Measurements from ENCODE around the gene VCX3B.
"Not testable (repeated sequence)": the region's sequence is repeated elsewhere in the genome, so short reads cannot be mapped to it uniquely, and the experiment has no call there.

Gene VCX3B

DNA sequence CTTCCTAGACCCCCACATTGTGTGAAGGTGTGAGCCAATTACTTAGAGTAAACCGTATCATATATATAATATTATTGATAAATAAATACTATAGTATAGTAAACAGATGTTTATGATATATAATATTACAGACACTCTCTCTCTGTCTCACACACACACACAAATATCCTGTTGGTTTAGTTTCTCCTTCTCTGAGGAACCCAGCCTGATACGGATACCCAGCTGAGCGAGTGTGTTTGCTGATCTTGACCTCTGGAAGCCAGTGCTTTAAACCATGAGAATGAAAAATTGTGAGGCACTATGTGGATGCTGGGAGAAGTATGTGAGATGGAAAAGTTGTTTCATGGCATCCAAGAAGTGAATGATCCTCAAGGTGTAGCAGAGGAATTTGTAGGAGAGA lies at the start of gene VCX3B:
Gene VCX3B (plus strand): TSS at position 301 of the 400 bp plus-strand sequence. CDS start 621 bp downstream, outside the sequence.
- DNase-seq (ENCODE audit: low read depth in 1 of 2, low spot score in 1 of 2) = not testable (repeated sequence)

DNA sequence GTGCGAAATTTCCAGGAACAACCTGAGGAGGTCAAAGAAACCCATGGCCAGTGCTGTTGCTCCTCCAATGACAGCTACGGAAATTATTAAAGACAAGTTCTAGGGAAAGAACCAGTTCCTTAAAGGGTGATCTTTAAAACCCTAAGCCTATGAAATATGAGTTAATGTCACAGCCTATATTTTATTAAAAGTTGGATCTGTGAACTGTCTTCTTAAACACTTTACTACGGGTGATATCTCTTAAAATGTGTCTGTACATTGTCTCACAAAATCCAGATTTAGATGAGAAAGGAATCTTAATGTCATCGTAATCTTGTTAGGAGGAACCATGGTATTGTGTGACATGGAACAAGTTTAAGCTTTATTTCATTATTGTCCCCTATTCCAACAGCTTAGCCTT lies 46.3 kb upstream of the VCX3B start:
- DNase-seq (ENCODE audit: low read depth in 1 of 2, low spot score in 1 of 2) = no peak

DNA sequence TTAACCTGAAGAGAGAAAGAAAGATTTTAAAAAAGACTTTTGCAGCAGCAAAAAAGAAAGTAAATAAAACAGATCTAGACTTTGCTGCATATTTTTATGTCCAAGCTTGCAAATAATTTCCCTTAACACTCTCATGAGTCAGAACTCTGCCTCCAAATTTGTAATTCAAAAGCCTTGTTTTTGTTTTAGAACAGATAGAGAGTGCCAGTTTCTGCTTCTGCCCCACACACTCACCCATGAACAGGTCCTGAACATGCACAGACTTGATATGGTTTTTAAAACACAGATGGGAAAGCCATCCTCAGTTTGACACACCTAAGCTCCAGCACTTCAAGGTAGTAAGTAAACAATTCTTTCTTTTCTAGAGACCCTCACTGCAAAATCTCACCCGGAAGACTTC lies 39.7 kb upstream of the VCX3B start:
- no peak for DNase-seq (ENCODE audit: low read depth in 1 of 2, low spot score in 1 of 2)

DNA sequence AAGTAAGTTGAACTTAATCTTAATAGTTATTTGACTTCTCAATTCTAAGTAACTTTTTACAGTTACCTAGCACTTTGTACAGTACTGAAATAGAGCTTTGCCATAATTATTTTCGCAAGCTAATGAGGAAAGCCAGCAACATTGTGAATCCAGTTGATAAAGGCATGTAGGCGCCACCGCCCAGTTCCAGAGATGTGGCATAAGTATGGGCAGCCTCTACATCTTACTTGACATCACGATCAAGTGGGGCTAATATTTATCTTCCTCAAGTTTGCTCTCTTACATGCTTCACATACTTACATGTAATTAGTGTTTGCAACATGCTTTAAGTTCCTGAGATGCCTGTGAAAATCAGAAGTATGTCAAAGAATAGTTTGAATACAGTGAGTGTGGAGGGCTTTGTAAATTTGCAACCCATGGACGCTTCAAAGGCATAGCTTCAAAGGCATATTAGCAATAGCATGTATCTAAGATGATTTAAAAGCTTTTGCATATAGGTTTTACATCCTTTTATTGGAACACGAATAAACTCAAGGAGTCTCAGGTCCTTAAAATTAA lies 34.9 kb upstream of the VCX3B start:
- no peak for DNase-seq (ENCODE audit: low read depth in 1 of 2, low spot score in 1 of 2)

DNA sequence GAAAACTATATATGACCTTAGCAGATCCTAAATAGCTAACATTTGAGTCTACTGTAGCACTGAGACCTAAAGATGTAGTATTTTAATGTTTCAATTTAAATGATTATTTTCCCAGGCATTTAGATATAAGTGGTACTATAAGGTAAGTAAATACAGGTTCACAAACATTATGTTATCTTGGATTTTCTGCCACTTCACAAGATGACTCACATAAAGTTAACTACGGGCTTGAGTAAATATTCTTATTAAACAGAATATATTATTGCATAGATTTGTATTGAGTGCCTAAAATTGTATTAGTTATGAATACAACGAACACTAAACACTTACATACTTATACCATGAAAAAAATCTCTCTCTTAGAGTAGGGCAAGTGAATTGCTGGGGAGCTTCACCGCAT lies 34.2 kb upstream of the VCX3B start:
- no peak for DNase-seq (ENCODE audit: low read depth in 1 of 2, low spot score in 1 of 2)

DNA sequence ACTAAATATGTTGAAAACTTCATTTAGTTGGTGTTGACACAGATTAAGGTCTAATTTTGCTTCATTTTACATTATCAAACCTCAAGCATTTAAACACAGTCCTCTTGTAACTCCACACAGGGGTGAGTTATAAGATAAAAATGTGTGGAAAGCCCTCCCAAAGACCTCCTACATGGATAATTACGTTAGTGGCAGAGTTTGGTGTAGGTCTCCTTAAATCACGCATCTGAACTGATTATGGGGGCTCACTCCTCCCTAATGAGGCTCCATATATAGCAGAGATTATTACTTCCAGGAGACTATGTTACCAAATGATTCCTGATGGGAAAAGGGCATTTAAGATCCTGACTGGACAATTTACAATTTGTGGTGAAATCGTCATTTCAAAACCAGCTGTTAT lies 32.2 kb upstream of the VCX3B start:
- DNase-seq (ENCODE audit: low read depth in 1 of 2, low spot score in 1 of 2) = no peak

DNA sequence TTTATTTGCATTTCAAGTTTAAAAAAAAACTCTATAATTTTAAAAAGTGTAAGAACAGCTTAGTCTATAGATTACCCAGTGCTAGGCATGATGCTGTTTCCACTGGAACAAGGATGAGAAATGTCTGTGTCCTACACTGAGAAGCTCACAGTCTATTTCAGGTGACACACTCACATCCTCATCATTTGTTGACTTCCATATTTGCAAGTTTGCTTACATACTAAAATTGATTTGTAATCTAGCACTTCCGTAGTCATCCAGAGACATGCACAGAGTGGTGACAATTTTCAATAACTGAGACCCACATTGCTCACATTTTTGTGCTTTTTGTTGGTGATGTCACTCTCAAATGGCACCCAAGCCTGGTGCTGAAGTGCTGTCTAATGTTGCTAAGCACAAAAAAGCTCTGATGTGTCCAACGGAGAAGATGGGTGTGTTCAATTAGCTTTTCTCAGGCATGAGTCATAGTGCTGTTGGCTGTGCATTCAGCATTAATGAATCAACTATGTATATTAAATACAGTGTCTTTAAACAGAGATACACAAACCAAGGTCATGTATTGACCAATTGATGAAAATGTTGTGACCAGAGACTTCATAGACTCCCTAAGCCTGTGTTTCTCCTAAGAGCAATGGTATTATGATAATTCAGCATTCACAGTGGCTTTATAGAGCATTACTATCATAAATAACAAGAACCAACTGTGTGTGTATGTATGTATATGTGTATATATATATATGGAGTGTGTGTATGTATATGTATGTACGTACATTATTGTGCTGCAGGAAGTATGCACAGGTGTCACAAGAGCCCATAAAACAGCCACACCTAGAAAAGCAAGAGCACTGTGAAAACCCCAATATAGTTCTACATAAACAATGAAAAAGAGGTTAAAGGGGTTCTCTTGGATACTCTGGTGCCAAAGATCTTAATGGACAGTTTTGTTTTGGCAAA lies 31.2 kb upstream of the VCX3B start:
- DNase-seq (ENCODE audit: low read depth in 1 of 2, low spot score in 1 of 2) = no peak

DNA sequence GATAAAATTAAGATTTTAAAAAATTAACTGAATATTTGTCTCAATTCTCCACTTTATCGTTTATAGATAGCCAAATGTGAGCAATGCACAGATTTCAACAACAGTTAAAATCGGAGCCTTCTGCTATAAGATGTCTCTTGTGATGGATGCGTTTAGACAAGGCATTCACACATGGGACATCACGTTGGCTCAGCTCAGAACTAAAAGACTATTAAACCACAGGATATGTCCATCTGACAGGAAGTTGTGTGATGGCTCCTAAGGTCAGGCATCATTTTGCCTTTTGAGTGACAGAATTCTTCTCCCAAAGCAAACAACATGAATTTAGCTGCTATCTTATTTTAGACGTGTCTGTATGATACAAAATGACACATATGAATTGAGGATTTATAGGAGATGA lies 17.3 kb upstream of the VCX3B start:
- no peak for DNase-seq (ENCODE audit: low read depth in 1 of 2, low spot score in 1 of 2)

DNA sequence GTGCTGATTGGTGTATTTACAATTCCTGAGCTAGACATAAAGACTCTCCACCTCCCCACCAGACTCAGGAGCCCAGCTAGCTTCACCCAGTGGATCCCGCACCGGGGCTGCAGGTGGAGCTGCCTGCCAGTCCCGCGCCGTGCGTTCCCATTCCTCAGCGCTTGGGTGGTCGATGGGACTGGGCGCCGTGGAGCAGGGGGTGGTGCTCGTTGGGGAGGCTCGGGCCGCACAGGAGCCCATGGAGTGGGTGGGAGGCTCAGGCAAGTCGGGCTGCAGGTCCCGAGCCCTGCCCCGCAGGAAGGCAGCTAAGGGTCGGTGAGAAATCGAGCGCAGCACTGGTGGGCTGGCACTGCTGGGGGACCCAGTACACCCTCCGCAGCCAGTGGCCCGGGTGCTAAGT lies 12.3 kb upstream of the VCX3B start:
- not testable (repeated sequence) for DNase-seq (ENCODE audit: low read depth in 1 of 2, low spot score in 1 of 2)

DNA sequence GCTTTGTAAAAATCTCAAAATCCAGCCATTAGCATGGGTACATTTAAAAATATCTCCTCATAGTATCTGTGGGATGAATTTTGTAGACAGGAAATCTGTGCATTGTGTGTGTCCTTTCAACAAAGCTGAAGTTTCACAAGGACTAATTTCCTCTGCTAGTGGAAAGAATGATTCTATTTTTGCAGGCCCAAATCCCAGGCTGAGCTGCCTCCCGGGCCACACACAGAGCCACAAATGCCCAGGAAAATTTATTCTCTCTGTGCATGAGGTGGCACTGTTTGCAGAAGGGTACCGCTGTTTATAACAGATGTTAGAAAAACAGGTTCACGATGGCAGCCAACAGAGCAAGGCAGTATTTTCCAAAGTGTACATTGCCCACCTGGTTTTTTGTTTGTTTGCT lies 11.0 kb upstream of the VCX3B start:
- DNase-seq (ENCODE audit: low read depth in 1 of 2, low spot score in 1 of 2) = no peak

DNA sequence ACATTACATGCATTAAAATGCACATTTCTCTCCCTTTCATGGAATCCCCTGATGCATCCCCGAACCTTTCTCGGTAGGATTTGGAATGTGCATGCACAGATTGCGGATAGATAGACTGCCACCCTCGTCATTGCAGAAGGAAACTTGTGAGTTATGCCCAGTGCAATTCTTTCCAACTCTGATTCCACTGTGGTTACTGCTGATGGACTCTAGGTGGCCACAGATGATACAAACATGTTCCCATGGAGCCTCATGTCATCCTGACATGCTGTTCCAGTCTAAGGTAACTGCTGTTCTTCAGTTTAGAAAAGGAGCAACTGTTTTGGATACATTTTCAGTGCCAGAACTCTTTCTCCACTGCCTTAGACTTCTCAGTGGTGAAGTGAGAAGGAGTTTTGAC lies 9.1 kb upstream of the VCX3B start:
- no peak for DNase-seq (ENCODE audit: low read depth in 1 of 2, low spot score in 1 of 2)

DNA sequence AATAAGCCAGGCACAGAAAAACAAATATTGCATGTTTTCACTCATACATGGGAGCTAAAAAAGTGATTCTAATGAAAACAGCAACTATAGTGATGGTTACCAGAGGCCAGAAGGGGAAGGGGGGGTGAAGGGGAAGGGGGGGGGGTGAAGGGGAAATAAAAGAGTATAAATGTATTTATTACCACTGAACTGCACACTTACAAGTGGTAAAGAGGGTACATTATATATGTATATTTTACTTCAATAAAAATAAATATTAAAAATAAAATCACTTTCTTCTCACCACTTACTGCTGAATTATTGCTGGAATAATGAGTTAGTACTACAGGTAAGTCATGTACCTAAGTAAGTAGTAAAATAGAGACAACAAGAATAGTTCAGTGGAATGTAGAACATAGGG lies 2.1 kb upstream of the VCX3B start:
- DNase-seq (ENCODE audit: low read depth in 1 of 2, low spot score in 1 of 2) = no peak

DNA sequence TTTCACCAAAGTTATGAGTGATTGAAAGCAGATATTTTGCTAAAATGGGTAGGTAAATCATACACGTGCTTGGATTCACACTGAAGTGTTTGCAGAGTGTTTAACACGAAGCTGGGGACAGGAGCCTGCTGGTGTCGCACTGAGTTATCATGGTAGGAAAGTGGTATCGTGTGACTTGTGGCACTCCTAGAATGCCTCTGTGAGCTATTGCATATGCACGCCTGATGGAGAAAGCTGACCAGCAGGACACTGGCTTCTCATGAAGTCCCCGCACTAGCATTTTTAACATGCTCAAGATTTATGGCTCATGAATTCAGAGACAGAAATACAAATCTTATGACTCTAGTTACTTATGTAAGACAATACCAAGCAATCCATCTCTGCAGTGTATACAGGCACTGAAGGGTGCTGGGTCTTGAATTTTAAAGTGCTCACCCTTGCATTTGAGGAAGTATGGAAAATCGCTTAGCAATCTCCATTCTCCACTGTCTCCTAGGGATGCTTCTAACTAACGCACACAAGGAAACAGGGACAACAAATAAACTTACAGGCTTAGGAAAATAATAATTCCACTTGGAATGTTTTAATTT lies 19.8 kb downstream of the VCX3B start:
- DNase-seq (ENCODE audit: low read depth in 1 of 2, low spot score in 1 of 2) = no peak

DNA sequence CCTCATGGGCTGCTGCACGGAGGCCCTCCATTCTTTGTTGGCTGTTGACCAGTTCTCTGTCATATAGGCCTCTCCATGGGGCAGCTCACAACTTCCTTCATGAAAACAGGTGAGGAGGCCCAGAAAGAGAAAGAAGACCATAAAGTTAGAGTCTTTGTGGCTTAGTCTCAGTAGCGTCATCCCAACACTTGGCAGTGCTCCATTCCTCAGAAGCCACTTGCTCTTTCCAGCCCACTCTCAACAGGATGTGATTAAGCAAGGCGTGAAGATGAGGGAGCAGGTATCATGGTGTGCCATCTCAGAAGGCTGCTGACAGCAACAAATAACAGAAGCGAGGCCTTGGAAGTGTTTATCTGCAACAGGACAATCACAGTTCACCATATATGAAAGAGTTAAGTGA lies 30.4 kb downstream of the VCX3B start:
- not testable (repeated sequence) for DNase-seq (ENCODE audit: low read depth in 1 of 2, low spot score in 1 of 2)

DNA sequence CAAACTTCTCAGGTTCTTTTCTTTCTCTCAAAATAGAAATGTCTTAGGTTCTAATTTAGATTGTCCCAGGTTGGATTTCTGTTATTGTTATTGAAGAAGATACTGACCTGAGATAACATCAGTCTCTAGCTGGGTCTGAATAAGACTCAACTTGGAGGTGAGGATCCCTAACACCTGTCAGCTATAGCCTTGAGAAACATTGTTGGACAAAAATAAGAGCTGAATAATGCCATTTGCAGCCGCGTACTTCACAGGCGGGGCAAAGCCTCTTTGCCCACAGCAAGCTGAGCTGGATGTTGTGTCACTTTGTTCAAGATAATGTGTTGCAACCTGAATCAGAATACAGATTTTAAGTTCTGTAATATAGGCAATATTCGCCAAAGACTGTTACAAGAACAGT lies 35.6 kb downstream of the VCX3B start:
- DNase-seq (ENCODE audit: low read depth in 1 of 2, low spot score in 1 of 2) = no peak

DNA sequence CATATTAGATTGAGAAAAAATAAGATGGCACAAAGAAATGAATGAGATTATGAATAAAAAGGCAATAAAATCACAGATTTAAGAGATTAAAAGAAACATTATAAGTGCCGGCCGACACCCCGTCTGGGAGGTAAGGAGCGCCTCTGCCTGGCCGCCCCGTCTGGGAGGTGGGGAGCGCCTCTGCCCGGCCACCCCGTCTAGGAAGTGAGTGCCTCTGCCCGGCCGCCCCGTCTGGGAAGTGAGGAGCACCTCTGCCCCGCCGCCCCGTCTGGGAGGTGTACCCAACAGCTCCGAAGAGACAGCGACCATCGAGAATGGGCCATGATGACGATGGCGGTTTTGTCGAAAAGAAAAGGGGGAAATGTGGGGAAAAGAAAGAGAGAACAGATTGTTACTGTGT lies 37.5 kb downstream of the VCX3B start:
- not testable (repeated sequence) for DNase-seq (ENCODE audit: low read depth in 1 of 2, low spot score in 1 of 2)

DNA sequence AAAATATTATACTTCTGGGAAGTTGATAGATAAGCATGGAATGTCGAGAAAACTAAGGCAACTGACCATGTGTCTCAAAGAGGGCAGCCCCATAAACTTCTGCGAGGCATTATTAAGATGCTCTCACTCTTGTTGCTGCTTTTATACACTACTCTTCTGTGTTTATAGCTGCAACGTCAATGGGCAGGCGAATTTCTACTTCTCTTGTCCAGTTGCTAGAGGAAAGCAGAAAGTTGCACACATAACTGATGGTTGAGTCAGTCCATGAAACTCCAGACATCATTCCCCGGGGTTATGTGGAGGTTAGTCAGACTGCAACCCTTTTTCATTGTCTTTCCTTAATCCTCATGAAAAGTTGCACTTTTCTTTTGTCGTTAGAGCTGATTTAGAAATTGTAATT lies 39.8 kb downstream of the VCX3B start:
- no peak for DNase-seq (ENCODE audit: low read depth in 1 of 2, low spot score in 1 of 2)

Measured in activated T-helper 1 cell treated with anti-CD3 and anti-CD28 coated beads, Interleukin-2, amount 50 U/mL, for 16 hours (primary cell).